Fibroblast of peridontal ligament (primary cell): ENCODE measurements around the gene BBS9.

Experiments
- DNase-seq: peaks from one replicate; pipeline ENCODE4 v3.0.0-alpha.2; 2010; ENCODE audit errors: extremely low read depth

The BBS9 gene

DNA sequence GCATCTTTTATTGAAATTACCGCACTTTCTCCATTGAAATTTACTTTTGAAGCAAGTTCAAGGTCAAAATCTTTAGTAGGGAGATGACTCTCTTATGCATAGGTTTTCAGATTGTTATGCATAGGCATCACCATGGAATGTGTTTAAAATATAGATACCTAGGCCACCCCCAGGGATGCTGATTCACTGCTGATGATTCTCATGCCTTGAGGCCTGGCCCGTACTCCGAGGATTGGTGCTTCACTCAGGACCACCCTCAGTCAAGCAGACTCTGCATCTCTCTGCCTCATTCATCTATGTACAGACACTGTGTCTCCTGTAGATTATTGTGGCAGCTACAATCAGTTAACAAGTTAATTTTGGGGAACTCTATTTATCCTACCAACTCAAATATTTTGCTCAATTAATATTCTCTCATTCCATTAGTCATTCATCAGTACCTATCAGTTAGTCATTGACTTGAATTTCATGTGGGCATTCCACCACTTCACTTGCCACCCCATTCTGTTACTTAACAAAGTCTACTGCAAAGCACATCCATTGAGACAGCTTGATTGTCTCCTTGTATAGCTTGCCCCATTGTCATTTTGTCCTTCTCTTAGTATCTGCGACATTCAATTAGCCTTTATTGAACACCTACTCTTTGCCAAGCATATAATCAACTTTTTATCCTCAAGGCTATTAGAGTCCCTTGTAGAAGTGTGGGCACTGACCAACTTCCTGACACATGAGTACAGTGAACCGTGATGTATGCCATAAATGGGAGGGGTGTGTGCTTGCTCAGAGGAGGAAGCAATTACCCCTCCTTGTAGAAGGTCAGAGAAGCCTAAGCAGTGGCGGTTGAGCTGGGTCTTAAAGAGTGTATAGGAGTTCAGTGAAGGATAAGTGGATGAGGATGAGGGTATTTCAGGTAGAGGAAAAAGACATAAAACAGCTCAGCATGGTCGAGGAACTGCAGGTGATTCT is 520.4 kb downstream of the BBS9 start:
- no peak for DNase-seq

DNA sequence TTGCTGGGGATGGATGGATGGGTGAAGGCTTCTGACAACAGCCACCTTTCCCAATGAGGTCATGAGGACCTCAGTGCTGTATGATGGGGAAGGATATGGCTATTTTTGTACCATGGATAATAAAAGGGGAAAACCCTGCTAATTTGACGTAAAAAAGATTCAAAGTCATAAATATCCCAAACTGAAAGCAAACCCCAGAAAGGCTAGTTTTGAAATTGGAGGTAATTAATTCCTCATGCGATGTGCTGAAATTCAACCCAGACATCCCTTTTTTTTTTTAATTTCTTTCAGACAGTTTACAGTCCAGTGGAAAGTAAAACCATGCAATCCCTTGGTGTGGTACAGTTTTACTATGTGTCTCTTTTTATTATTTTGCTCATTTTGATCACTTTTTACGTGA is 521.5 kb downstream of the BBS9 start:
- peak; percentile 81 for DNase-seq

DNA sequence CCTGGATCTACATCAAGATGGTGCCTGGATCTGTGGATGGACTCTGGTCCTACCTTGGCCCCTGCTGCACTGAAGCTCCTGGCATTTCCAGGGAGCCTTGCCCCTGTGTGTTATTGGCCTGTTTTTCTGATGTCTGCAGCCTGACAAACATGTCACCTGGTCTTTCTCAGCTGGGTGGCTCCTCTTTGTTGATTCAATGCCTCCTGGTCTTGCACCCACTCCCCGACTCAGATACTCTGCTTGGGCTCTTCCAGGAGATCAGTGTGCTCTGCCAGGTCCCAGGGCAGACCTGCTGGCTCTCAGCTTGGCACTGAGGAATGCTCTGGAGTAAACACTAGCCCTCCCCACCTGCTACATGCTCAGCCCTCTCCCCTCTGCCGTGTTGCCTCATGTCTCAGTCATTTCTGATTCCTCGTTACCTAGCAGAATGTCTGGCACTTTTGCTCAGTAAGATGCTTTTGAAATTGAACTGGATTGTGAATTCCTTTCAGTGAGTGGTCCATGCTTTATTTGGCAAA is 522.7 kb downstream of the BBS9 start:
- DNase-seq = no peak

DNA sequence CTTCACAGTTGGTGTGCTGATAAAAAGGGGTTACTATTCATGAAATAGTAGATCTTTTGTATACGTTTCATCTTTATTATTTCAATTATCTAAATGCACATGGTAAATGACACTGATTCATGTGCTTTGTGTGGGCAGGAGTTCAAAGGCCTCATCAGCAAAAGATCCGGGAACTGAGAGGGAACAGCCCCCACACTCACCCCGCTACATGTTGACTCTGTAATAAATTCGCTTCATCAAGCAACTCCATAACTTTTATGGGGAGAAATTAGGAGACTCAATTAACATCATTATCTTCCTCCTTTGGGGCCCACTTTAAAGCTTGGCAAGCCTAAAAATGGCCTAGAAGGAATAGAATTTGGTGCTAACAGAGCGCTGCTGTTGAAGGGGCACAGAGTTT is 525.3 kb downstream of the BBS9 start:
- DNase-seq = no peak
